MM.1S (cell line): ENCODE data around the gene TOMM40L.

ENCODE experiments used
- CTCF ChIP-seq: fragments of 300-600 bp; sonication (generic); IDR thresholded peaks from 2 replicates; pipeline ENCODE4 v1.5.1; 2016; ENCODE audit warnings: antibody characterized with exemption, low read length, mixed read lengths
- EZH2 ChIP-seq: fragments of 300-600 bp; sonication (generic); optimal IDR thresholded peaks from 2 replicates; pipeline ENCODE3; 2017; ENCODE audit warnings: low read depth, mild to moderate bottlenecking, antibody characterized with exemption, low read length, mixed read lengths

GRCh38 chr1:161251579-161251978 is 25.7 kb downstream of the TOMM40L start:
- TF ChIP-seq EZH2 (no peak), CTCF (no peak)
